IMR-90 (cell line): Measurements from ENCODE around the gene KRT6A. TPM values are rescaled to one million over a fixed set of nuclear protein-coding genes. Genes with fewer than 3 reads are reported as not detected.

Experiments
- ATAC-seq: fragments of 200-7000 bp; cut with Tn5 transposase; 2 replicates; pipeline ENCODE4 v1.9.1; 2020; ENCODE audit warnings: low read depth, mild to moderate bottlenecking, moderate library complexity
- BruUV-seq: library from RNA; stranded (reverse); fragments of 400-500 nt; replicated peaks from 2 replicates; lab custom pipeline; 2021; lab: Mats Ljungman, UMichigan
- CTCF ChIA-PET: fragments of 300-600 bp; formaldehyde crosslinking; extraction: SDS; loops from one replicate; lab custom pipeline; 2021; ENCODE audit warnings: antibody characterized with exemption; lab: Yijun Ruan, JAX
- POLR2A ChIA-PET: fragments of 300-600 bp; sonication (Branson Sonifier 250); formaldehyde crosslinking; loops from one replicate; lab custom pipeline; 2022; ENCODE audit warnings: antibody characterized with exemption; ENCODE audit not compliant: unreplicated experiment; lab: Charles Lee
- DNase-seq: peaks from one replicate; pipeline ENCODE4 v3.0.0; 2013
- H2AFZ ChIP-seq: replicated peaks from 2 replicates; pipeline ENCODE3; 2013; ENCODE audit warnings: low read length, mild to moderate bottlenecking; ENCODE audit not compliant: poor library complexity
- H2AK5ac ChIP-seq: 2 replicates; pipeline ENCODE4 v1.6.1; 2013; ENCODE audit warnings: low read depth, low read length, inconsistent platforms
- H2AK9ac ChIP-seq: replicated peaks from 2 replicates; pipeline ENCODE3; 2013; ENCODE audit warnings: mild to moderate bottlenecking, low read depth, low read length, moderate library complexity; ENCODE audit not compliant: poor library complexity
- H2BK120ac ChIP-seq: 2 replicates; pipeline ENCODE4 v1.6.1; 2013; ENCODE audit warnings: low read depth, low read length, inconsistent platforms
- H2BK15ac ChIP-seq: 3 replicates; pipeline ENCODE4 v1.6.1; 2013; ENCODE audit warnings: low read depth, low read length, inconsistent platforms
- H2BK20ac ChIP-seq: 2 replicates; pipeline ENCODE4 v1.6.1; 2013; ENCODE audit warnings: low read depth, mild to moderate bottlenecking, inconsistent platforms, low read length, moderate library complexity
- H2BK5ac ChIP-seq: 2 replicates; pipeline ENCODE4 v1.6.1; 2013; ENCODE audit warnings: mild to moderate bottlenecking, low read depth, low read length, inconsistent platforms; ENCODE audit not compliant: poor library complexity, severe bottlenecking
- H3K14ac ChIP-seq: replicated peaks from 2 replicates; pipeline ENCODE4 v1.6.1; 2013; ENCODE audit warnings: low read depth, low read length, inconsistent platforms
- H3K18ac ChIP-seq: 2 replicates; pipeline ENCODE4 v1.6.1; 2013; ENCODE audit warnings: low read depth, low read length, control low read depth
- H3K23ac ChIP-seq: 2 replicates; pipeline ENCODE4 v1.6.1; 2013; ENCODE audit warnings: low read depth, low read length, inconsistent platforms
- H3K27ac ChIP-seq: 2 replicates; pipeline ENCODE4 v1.5.1; 2013; ENCODE audit warnings: mild to moderate bottlenecking, control low read depth, low read length; ENCODE audit not compliant: insufficient read depth
- H3K27me3 ChIP-seq: 2 replicates; pipeline ENCODE4 v1.6.1; 2013; ENCODE audit warnings: low read length; ENCODE audit not compliant: control insufficient read depth, insufficient read depth
- H3K36me3 ChIP-seq: 2 replicates; pipeline ENCODE4 v1.6.1; 2013; ENCODE audit warnings: low read length, mixed read lengths; ENCODE audit not compliant: control insufficient read depth, insufficient read depth
- H3K4ac ChIP-seq: 2 replicates; pipeline ENCODE4 v1.6.1; 2013; ENCODE audit warnings: low read depth, low read length, inconsistent platforms
- H3K4me1 ChIP-seq: 2 replicates; pipeline ENCODE4 v1.6.1; 2013; ENCODE audit warnings: low read length, mixed read lengths; ENCODE audit not compliant: control insufficient read depth, insufficient read depth
- H3K4me2 ChIP-seq: 2 replicates; pipeline ENCODE4 v1.6.1; 2013; ENCODE audit warnings: low read depth, mild to moderate bottlenecking, control low read depth, low read length, moderate library complexity
- H3K4me3 ChIP-seq: 2 replicates; pipeline ENCODE4 v1.5.1; 2013; ENCODE audit warnings: low read depth, mild to moderate bottlenecking, control low read depth, low read length, moderate library complexity; ENCODE audit not compliant: insufficient read depth
- H3K56ac ChIP-seq: 2 replicates; pipeline ENCODE4 v1.6.1; 2013; ENCODE audit warnings: low read length, inconsistent platforms; ENCODE audit not compliant: insufficient read depth; ENCODE audit errors: extremely low read depth
- H3K79me1 ChIP-seq, 2 experiments: 2 replicates each; pipeline ENCODE4 v1.6.1; 2013; ENCODE audit warnings: low read length in 2 of 2, inconsistent platforms in 1 of 2, low read depth in 1 of 2
- H3K9ac ChIP-seq: 2 replicates; pipeline ENCODE4 v1.6.1; 2013; ENCODE audit warnings: low read depth, low read length, control low read depth
- H3K9me1 ChIP-seq: 2 replicates; pipeline ENCODE4 v1.6.1; 2013; ENCODE audit warnings: low read length, inconsistent platforms; ENCODE audit not compliant: insufficient read depth
- H3K9me3 ChIP-seq: 2 replicates; pipeline ENCODE4 v1.6.1; 2013; ENCODE audit warnings: low read length; ENCODE audit not compliant: control insufficient read depth, insufficient read depth
- H4K20me1 ChIP-seq: 2 replicates; pipeline ENCODE4 v1.6.1; 2013; ENCODE audit warnings: low read length, inconsistent platforms; ENCODE audit not compliant: insufficient read depth
- H4K5ac ChIP-seq: 2 replicates; pipeline ENCODE4 v1.6.1; 2013; ENCODE audit warnings: mild to moderate bottlenecking, low read depth, low read length, control low read depth
- H4K8ac ChIP-seq, 2 experiments: 2 replicates each; pipeline ENCODE4 v1.6.1; 2013; ENCODE audit warnings: low read depth in 2 of 2, low read length in 2 of 2, control low read depth in 1 of 2, inconsistent platforms in 1 of 2
- H4K91ac ChIP-seq: 2 replicates; pipeline ENCODE4 v1.6.1; 2013; ENCODE audit warnings: low read depth, low read length, inconsistent platforms; ENCODE audit not compliant: insufficient read depth
- BHLHE40 ChIP-seq: fragments of 150-350 bp; IDR thresholded peaks from 2 replicates; pipeline ENCODE4 v1.6.1; 2016; ENCODE audit warnings: mild to moderate bottlenecking, low read depth, low read length
- CEBPB ChIP-seq: IDR thresholded peaks from 2 replicates; pipeline ENCODE4 v1.6.1; 2012; ENCODE audit warnings: low read depth, low read length, improper control_type of control experiment
- CHD1 ChIP-seq: IDR thresholded peaks from 2 replicates; pipeline ENCODE4 v1.6.1; 2012; ENCODE audit warnings: low read depth, low read length, improper control_type of control experiment
- CTCF ChIP-seq: conservative IDR thresholded peaks from 2 replicates; pipeline ENCODE4 v1.5.1; 2012; ENCODE audit warnings: mild to moderate bottlenecking, low read depth, low read length, improper control_type of control experiment
- ELK1 ChIP-seq: fragments of 150-350 bp; IDR thresholded peaks from 2 replicates; pipeline ENCODE4 v1.6.1; 2016; ENCODE audit warnings: low read depth, mild to moderate bottlenecking, low read length, moderate library complexity, borderline replicate concordance
- FOS ChIP-seq: fragments of 150-350 bp; IDR thresholded peaks from 2 replicates; pipeline ENCODE4 v1.6.1; 2016; ENCODE audit warnings: low read depth, low read length
- MAFK ChIP-seq: IDR thresholded peaks from 2 replicates; pipeline ENCODE4 v1.6.1; 2012; ENCODE audit warnings: low read depth, low read length, improper control_type of control experiment
- MAZ ChIP-seq: IDR thresholded peaks from 2 replicates; pipeline ENCODE4 v1.6.1; 2012; ENCODE audit warnings: low read depth, mild to moderate bottlenecking, low read length, improper control_type of control experiment, moderate library complexity, borderline replicate concordance
- MXI1 ChIP-seq: IDR thresholded peaks from 2 replicates; pipeline ENCODE4 v1.6.1; 2012; ENCODE audit warnings: low read depth, mild to moderate bottlenecking, low read length, moderate library complexity, borderline replicate concordance
- NFE2L2 ChIP-seq: fragments of 150-350 bp; IDR thresholded peaks from 2 replicates; pipeline ENCODE4 v1.6.1; 2016; ENCODE audit warnings: low read depth, mild to moderate bottlenecking, low read length
- POLR2A ChIP-seq: IDR thresholded peaks from 2 replicates; pipeline ENCODE4 v1.6.1; 2012; ENCODE audit warnings: mild to moderate bottlenecking, low read depth, low read length
- RAD21 ChIP-seq: IDR thresholded peaks from 2 replicates; pipeline ENCODE4 v1.6.1; 2012; ENCODE audit warnings: low read length, improper control_type of control experiment
- RCOR1 ChIP-seq: IDR thresholded peaks from 2 replicates; pipeline ENCODE4 v1.6.1; 2012; ENCODE audit warnings: mild to moderate bottlenecking, low read length, improper control_type of control experiment; ENCODE audit not compliant: insufficient replicate concordance
- RFX5 ChIP-seq: IDR thresholded peaks from 2 replicates; pipeline ENCODE4 v1.8.0; 2012; ENCODE audit warnings: low read depth, mild to moderate bottlenecking, low read length, moderate library complexity
- SMC3 ChIP-seq: fragments of 150-350 bp; IDR thresholded peaks from 2 replicates; pipeline ENCODE4 v1.6.1; 2016; ENCODE audit warnings: low read depth, mild to moderate bottlenecking, antibody characterized with exemption, low read length, moderate library complexity
- USF2 ChIP-seq: fragments of 150-350 bp; IDR thresholded peaks from 2 replicates; pipeline ENCODE4 v1.6.1; 2017; ENCODE audit warnings: mild to moderate bottlenecking, antibody characterized with exemption, low read length, low read depth
- WGBS, 2 experiments: methylation state at CpG; one replicate each; pipeline versions ENCODE4 v1.1.5 to v1.1.7; 2013; ENCODE audit warnings: missing lambda C conversion rate in 2 of 2; ENCODE audit not compliant: insufficient read length in 1 of 2; ENCODE audit errors: extremely low coverage in 2 of 2; 5-methylcytosine and 5-hydroxymethylcytosine counted together
- dilution Hi-C: fragments of 300-500 bp; cut with HindIII; formaldehyde crosslinking; loops from one replicate; pipeline ENCODE4 v1.14.3; 2018; ENCODE audit warnings: low sequenced_read_pairs; ENCODE audit not compliant: unreplicated experiment
- in situ Hi-C: fragments of 300-500 bp; cut with MboI; formaldehyde crosslinking; loops from 3 replicates; pipeline ENCODE4 v1.14.3; 2019; ENCODE audit warnings: low sequenced_read_pairs, inconsistent platforms, mixed read lengths
- intact Hi-C: fragments of 100-400 bp; cut with micrococcal nuclease; formaldehyde crosslinking; loops from 2 replicates; pipeline ENCODE4 v1.10.0; 2022
- polyA plus RNA-seq, 3 experiments: library from polyadenylated mRNA; depleted of rRNA; stranded (reverse); fragments of >200 nt; gene quantifications; 2 replicates each; pipeline ENCODE4 v1.2.3, GENCODE V29; 2012; ENCODE audit warnings: low replicate concordance in 1 of 3
- total RNA-seq: library from RNA; depleted of rRNA; stranded (reverse); fragments of >200 nt; gene quantifications from 2 replicates; pipeline ENCODE4 v1.2.3, GENCODE V29; 2012

The KRT6A gene
- total and polyA plus RNA-seq, 2 of the 4 experiments (the other 2 are of a cell fraction): not detected

GRCh38 chr12:52537101-52537500, 44.0 kb upstream of the KRT6A start:
- WGBS, 2 experiments: 60% methylated on average over 3 of the region's 3 CpGs; no CpG with 5 or more reads in 1 of the 2 experiments
- H2BK20ac ChIP-seq: no peak overlapping the region
- H3K14ac ChIP-seq: no peak overlapping the region
- no peak overlapping the region for H4K91ac ChIP-seq
- no peaks in the 10 kb centered on the region for H3K9me3 ChIP-seq
- H3K4me3 ChIP-seq: no peak overlapping the region
- no peak overlapping the region for H2AK9ac ChIP-seq
- H4K8ac ChIP-seq: no peak overlapping the region
- H3K4ac ChIP-seq: no peak overlapping the region
- H3K27me3 ChIP-seq: peaks cover 5% of the 10 kb centered on the region
- no peak overlapping the region for H2BK15ac ChIP-seq
- H2BK5ac ChIP-seq: no peak overlapping the region
- H3K18ac ChIP-seq: no peak overlapping the region
- H3K56ac ChIP-seq: no peak overlapping the region
- H3K4me2 ChIP-seq: no peak overlapping the region
- no peaks in the 10 kb centered on the region for H3K36me3 ChIP-seq
- no peak overlapping the region for H3K23ac ChIP-seq
- no TSS peak for BruUV-seq
- DNase-seq: no peak
- ChIA-PET CTCF (no interaction called here), POLR2A (no interaction called here)
- H2AFZ ChIP-seq: no peak overlapping the region
- H3K4me1 ChIP-seq: no peaks in the 10 kb centered on the region
- intact Hi-C loops (no loop called here), dilution Hi-C loops (no loop called here), in situ Hi-C loops (no loop called here)
- H3K9me1 ChIP-seq: no peaks in the 10 kb centered on the region
- no peak overlapping the region for H2AK5ac ChIP-seq
- no peak for ATAC-seq
- no peak overlapping the region for H3K9ac ChIP-seq
- no peak overlapping the region for H4K5ac ChIP-seq
- H3K79me1 ChIP-seq: no peaks in the 10 kb centered on the region
- no peak for TF ChIP-seq SMC3
- TF ChIP-seq RFX5: no peak
- TF ChIP-seq USF2: no peak
- TF ChIP-seq RCOR1: no peak
- no peak for TF ChIP-seq FOS
- no peak for TF ChIP-seq CHD1
- no peak for TF ChIP-seq MAFK
- TF ChIP-seq NFE2L2: no peak
- TF ChIP-seq MAZ: no peak
- TF ChIP-seq MXI1: no peak
- no peak for TF ChIP-seq RAD21
- no peak for TF ChIP-seq ELK1
- TF ChIP-seq CEBPB: no peak
- no peak for TF ChIP-seq BHLHE40
- no peak for TF ChIP-seq CTCF
- TF ChIP-seq POLR2A: no peak
- H3K27ac ChIP-seq: no peak overlapping the region
- H2BK120ac ChIP-seq: no peak overlapping the region
- H4K20me1 ChIP-seq: no peaks in the 10 kb centered on the region
